Mucosa of gallbladder (tissue), 1 donor: ENCODE measurements around the gene IRX2. TPM values are rescaled to one million over a fixed set of nuclear protein-coding genes. Genes with fewer than 3 reads are reported as not detected.

Experiments
- DNase-seq: peaks from one replicate; pipeline ENCODE4 v3.0.0-alpha.2; 2020; ENCODE audit warnings: low spot score
- total RNA-seq: library from RNA; stranded (reverse); gene quantifications from one replicate; pipeline ENCODE4 v1.2.1, GENCODE V29; 2021
- donor health status: DM: no; HTN: no; CAD: no.

IRX2 gene
- total RNA-seq, 1 donor from 2014 or later: 0.26 TPM

GRCh38 chr5:2718115-2718514 lies 33.4 kb downstream of the IRX2 start:
- DNase-seq: no peak

- DNase-seq: no peak
Measured at GRCh38 chr5:2715856-2716255, 35.6 kb downstream of the IRX2 start.

GRCh38 chr5:2714805-2715204 lies 36.7 kb downstream of the IRX2 start:
- DNase-seq: no peak

- DNase-seq: no peak
Measured at GRCh38 chr5:2714026-2714425, 37.5 kb downstream of the IRX2 start.

GRCh38 chr5:2711446-2712425 lies 39.7 kb downstream of the IRX2 start:
- no peak for DNase-seq

- no peak for DNase-seq
Measured at GRCh38 chr5:2710910-2711309, 40.6 kb downstream of the IRX2 start.

GRCh38 chr5:2709976-2710689 lies 41.3 kb downstream of the IRX2 start:
- no peak for DNase-seq

GRCh38 chr5:2708751-2709150 lies 42.7 kb downstream of the IRX2 start:
- DNase-seq: no peak

- no peak for DNase-seq
Measured at GRCh38 chr5:2708132-2708531, 43.3 kb downstream of the IRX2 start.

GRCh38 chr5:2705861-2706260 lies 45.6 kb downstream of the IRX2 start:
- DNase-seq: no peak

GRCh38 chr5:2704806-2705645 lies 46.5 kb downstream of the IRX2 start:
- no peak for DNase-seq

GRCh38 chr5:2704111-2704510 lies 47.4 kb downstream of the IRX2 start:
- no peak for DNase-seq

GRCh38 chr5:2703615-2704014 lies 47.9 kb downstream of the IRX2 start:
- DNase-seq: no peak

GRCh38 chr5:2703041-2703440 lies 48.4 kb downstream of the IRX2 start:
- no peak for DNase-seq

- no peak for DNase-seq
Measured at GRCh38 chr5:2702096-2702879, 49.2 kb downstream of the IRX2 start.

- no peak for DNase-seq
Measured at GRCh38 chr5:2701592-2701991, 49.9 kb downstream of the IRX2 start.

- no peak for DNase-seq
Measured at GRCh38 chr5:2700876-2701275, 50.6 kb downstream of the IRX2 start.

GRCh38 chr5:2699686-2700085 lies 51.8 kb downstream of the IRX2 start:
- no peak for DNase-seq

- DNase-seq: no peak
Measured at GRCh38 chr5:2699231-2699630, 52.2 kb downstream of the IRX2 start.

GRCh38 chr5:2698581-2698980 lies 52.9 kb downstream of the IRX2 start:
- DNase-seq: no peak
